Activated naive CD4-positive, alpha-beta T cell treated with anti-CD3 and anti-CD28 coated beads, Interleukin-2, amount 50 U/mL, for 16 hours (primary cell): ENCODE measurements around the gene VAMP5.
"Not testable (repeated sequence)": the region's sequence is repeated elsewhere in the genome, so short reads cannot be mapped to it uniquely, and the experiment has no call there.

Experiments used
- DNase-seq: peaks from one replicate; pipeline ENCODE4 v3.0.0-alpha.2; 2020

The VAMP5 gene

DNA sequence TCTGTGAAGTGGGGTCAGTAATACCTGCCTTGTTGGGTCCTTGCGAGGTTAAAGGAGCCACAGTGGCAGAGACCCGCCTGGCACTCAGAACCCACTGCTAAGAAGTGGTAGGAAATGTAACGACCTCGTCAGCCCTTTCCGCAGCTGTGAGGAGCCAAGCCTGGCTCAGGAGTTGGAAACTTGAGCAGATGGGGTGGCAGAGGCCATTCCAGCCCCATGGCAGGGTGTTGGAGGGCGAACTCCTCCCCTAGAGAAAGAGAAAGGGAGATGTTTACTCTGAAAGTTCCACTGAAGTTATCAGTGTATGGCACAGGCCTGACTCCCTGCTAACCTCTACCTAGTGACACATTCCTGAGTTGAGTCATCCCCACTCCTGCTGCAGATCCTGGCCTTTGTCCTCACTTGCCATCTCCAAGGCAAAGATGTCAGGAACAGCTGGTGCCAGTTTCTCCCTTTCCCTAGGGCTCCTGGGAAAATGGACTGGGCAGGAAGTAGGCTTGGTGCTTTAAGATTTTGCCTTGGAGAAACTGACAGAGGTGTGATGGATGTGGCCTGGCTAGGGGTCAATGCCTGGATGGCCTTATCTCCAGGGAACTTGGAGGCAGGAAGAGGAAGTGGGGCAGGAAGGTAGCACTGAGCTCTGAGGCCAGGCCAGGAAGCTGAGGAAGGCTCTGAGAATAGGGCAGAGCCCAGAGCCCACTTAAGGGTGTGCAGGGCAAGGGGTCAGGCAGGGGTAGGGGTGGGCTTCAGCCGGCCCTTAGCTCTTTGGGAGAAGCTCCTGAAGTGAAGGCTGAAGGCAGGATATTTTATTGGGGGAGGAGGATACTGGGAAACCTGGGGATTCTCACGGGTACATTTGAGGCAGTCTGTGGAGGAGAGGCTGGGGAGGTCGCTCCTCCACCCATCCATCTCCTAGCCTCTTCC is 888 bp downstream of the VAMP5 start:
- peak; percentile 34 for DNase-seq

DNA sequence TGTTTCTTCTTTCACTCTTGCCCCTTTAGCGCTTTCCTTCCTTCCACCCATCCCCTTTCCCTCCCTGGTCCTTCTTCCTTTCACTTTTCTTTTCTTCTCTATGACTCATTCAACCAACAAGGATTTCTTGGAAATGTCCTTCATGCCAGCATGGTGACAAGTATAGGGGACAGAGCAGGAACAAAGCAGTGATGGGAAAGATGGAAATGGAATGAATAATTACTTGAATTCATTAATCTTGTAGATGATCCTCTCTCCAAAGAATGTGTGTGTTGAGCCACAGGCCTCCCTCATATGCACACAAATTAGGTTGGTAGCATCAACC is 1.5 kb downstream of the VAMP5 start:
- no peak for DNase-seq

DNA sequence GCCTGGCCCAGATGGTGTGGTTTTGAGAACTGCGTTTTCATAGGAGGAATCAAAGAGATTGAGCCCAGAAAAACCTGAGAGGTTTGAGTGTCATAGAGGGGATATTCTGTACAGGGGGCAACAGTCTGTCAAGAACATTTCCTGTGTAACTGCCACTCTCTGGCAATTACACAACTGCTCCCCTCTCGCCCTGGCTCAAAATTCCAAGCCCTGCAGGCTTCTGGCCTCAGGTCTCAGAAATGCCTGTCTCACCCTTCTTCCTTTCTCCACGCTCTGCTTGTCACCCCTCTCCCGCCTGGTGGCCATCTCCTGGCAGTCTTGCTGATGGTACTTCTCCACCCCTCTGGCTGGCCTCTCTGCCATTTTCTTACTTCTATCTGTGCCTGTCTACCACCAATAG is 4.0 kb downstream of the VAMP5 start:
- DNase-seq: no peak

DNA sequence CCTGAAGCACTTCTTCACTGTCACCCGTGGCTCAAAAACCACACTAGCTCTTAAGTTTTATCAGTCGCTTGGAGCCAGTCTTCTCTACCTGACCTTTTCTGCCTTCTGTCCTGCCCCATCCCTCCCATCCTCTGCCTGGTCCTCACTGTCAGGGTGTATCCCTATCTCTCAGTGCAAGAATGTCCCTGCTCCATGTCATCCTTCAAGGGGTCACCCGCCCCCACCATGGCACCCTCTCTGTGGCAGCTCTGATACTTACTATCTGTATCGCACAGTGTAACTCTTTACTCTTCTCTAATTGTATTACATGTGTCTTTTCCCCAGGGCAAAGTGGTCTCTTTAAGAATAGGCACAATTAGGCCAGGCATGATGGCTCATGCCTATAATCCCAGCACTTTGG is 4.4 kb downstream of the VAMP5 start:
- no peak for DNase-seq

DNA sequence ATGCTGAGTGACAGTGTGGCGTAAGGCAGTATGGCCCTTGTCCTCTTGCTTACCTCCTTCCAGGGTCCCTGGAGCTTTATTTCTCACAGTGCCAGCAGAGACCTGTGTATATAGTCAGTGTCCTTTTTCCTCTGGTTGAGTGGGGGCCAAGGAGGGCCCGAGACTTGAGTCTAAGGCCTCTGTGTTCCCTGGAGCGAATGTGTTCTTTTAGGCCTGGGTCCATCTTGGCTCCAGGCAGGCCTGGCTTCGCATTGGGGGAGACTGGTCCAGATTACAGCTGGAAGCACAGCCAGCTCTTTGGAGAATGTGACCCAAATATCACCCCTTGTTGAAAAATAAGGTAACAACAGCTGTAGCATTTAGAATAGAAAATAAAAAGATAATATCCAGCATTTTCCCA is 5.0 kb downstream of the VAMP5 start:
- no peak for DNase-seq

DNA sequence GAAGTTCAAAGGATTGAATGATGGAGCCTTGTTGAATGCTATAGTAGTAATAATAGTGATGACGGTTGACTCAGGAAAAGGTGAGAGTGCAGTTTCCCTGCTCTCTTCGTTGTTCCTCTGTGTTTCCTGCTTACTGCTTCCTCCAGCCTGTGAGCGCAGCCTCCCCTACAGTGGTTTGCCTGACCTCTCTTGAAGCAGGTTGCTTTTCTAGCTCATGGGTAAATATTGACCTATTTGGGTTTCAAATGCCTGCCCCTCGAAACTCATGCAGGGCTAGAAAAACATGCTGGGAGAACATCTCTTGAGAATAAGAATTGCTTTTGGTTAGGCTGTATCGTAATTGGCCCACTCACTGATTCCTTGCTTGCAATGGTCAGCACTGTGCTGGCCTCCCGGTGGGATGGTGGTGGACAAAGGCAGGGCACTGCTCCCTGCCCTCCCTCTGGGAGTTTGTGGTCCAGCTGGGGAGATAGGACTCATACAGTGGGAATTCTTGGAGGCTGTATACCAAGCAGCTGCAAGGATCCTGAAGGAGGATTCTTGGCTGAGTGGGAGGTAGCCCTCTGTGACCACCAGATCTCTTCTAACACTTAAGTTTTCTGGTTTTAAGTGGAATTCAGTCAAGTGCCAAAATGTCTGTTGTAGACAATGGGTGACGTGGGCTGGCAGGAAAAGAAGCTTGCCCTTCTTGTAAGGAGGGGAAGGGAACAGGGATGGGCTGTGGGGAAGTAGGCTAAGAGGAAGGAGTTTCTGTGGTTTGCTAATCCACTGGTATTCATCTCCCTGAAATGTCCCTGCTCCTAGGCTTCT is 6.0 kb downstream of the VAMP5 start:
- DNase-seq: no peak

DNA sequence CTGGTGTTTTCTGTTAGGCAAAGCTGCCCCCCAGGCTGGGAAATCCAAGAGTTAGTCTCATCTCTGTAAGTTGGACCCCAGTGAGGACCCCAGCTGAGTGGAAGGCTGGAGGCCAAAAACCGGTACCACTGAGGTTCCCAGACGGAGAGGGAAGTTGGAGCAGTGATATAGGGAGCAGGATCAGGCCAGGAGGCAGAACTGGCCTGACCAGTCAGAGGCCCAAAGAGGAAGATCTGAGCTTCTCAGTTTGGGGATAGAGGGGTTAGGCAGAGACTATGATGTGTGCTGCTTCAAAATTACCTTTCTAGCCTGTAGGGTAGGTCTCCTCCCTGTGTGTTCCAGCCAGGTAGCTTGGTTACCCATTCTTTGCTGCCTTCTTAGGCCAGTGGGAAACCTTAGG is 6.7 kb downstream of the VAMP5 start:
- DNase-seq: no peak

DNA sequence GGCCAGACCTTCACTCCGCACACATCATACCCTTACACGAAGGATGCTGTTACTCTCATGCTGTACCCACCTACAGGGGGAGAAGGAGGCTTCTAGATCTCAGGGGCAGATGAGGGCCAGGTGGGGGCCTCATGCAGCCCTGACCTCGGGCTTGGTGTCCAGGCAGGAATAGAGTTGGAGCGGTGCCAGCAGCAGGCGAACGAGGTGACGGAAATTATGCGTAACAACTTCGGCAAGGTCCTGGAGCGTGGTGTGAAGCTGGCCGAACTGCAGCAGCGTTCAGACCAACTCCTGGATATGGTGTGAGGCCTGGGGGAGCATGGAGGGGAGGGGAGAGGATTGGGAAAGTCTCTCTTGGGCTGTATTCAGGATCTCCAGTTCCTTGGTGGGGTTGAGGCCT is 7.3 kb downstream of the VAMP5 start:
- DNase-seq: no peak

DNA sequence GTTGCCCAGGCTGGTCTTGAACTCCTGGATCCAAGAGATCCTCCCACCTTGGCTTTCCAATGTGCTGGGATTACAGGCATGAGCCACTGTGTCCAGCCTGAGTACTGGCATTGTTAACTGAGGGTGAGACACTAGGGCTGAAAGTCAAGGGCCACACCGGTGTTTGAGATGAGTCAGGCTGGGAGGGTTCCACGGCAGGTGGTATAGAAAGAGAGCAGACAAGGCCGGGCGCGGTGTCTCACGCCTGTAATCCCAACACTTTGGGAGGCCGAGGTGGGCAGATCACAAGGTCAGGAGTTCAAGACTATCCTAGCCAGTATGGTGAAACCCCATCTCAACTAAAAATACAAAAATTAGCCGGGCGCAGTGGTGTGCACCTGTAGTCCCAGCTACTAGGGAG is 8.1 kb downstream of the VAMP5 start:
- not testable (repeated sequence) for DNase-seq

DNA sequence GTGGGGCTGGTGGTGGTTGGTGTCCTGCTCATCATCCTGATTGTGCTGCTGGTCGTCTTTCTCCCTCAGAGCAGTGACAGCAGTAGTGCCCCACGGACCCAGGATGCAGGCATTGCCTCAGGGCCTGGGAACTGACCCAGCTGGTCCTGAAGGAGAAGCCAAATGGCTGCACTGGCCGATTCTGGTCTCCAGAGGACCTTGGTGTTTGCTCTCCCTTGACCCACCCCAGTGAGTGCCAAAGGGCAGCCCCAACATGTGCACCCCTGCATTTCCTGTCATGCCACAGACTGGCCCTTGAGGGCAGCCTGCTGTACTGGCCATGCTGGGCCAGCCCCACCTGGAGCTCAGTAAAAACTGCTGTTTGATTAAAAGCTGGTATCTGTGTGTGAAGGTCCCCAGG is 8.8 kb downstream of the VAMP5 start:
- DNase-seq: no peak

DNA sequence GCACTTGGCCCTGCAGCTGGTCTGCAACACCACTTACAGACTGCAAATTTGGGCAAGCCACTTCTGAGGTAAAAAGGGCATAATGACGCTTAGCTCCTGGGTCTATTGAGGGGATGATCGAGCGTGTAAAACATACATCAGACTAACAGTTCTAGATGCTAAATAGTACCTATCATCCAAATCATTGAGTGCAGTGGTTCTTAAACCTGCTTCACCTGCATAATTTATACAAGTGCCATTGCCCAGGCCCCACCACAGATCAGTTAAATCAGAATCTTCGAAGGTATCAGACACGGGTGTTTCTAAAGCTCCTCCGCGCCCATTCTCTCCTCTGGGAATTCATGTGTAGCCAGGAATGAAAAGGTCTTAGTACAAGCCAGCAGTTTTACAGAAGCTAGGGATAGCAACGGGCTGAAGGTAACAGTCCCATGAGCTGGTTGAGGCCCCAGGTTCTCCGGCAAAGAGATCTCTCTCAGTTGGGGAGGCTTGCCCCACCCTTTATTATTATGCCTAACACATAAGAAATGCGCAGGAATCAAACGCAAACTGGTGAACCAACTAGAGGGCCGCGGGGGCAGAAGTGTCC is 10.6 kb downstream of the VAMP5 start:
- no peak for DNase-seq

DNA sequence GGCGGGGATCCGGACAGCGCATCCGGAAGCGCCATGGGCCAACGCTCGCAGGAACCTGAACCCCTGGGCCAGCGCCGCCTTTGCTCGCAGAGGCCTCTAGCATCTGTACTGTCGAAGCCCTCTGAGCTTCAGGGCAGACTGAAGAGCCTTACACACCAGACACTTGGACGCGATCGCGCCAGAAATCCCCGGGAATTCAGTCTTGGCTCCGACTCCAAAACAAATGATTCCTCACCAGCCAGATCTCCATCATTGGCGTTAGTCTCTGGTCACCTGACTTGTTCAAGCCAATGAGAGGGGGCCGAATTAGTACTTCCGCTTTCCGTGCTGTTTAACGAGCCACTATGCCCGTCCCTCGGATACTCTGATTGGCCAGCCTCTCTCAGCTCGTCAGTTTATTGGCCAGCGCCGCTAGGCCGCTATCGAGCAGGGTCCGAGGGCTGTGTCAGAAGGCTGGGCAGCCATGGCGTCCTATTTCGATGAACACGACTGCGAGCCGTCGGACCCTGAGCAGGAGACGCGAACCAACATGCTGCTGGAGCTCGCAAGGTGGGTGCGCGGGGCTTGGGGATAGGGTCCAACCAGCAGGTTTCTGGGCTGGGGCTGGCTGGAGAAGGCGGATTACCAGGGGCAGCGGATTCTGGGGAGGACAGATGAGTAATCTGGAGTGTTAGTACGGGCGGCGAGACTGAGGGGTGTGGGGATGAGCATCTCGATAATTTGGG is 11.2 kb downstream of the VAMP5 start, which contains the start of gene RNF181:
TSS of gene RNF181 (plus strand) at position 445 of the 725 bp plus-strand sequence. CDS start at position 464, 19 bp downstream.
- DNase-seq: peak; percentile 88

DNA sequence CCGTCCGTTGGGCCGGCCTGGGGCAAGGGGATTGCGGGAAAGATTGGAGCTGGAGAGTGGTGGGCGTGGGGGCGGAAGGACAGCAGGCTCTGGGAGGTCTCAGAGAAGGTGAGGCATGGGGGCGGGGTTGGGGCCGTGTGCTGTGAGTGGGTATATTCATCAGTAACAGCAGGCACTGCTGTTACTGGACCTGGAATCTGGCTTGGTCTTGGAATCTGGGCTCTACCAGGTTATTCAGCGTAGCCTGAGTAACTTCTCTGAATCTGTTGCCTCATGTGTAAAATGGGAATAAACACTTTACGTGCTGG is 11.7 kb downstream of the VAMP5 start:
- DNase-seq: peak; percentile 42

DNA sequence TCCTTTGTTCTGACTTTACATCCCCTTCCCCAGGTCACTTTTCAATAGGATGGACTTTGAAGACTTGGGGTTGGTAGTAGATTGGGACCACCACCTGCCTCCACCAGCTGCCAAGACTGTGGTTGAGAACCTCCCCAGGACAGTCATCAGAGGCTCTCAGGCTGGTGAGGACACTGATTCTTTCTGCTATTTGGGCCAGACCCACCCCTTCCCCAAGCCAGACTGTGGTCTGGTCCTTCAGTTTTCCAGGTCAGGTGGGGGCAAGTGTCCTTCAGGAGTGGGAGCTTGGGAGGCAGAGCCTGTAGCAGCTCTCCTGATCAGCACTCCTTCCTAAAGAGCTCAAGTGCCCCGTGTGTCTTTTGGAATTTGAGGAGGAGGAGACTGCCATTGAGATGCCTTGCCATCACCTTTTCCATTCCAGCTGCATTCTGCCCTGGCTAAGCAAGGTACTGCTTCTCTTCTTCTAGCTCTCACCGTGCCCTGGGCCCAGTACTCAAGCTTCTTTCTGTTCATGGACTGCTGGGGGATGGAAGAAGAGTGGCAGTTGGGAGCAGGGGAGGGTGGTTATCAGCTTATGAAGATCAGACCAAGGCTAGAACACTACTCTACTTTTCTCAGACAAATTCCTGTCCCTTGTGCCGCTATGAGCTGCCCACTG is 12.4 kb downstream of the VAMP5 start:
- no peak for DNase-seq

DNA sequence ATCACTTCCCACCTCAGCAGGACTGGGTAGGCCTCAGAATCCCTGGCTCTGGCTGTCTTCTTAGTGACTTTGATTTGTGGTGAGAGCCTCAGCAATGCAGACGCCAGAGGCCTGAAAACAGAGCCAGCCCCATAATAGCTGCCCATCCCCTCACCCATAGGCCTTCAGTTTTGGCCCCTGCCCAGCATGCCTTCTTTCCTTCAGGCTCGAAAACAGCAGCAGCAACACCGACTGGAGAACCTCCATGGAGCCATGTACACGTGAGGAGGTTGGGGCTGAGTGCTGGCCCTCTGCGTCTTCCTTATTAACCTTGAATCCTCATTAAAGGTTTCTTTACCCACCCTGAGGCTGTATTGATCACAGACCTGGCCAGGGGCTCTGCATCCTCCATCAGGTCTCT is 13.0 kb downstream of the VAMP5 start:
- DNase-seq: no peak

DNA sequence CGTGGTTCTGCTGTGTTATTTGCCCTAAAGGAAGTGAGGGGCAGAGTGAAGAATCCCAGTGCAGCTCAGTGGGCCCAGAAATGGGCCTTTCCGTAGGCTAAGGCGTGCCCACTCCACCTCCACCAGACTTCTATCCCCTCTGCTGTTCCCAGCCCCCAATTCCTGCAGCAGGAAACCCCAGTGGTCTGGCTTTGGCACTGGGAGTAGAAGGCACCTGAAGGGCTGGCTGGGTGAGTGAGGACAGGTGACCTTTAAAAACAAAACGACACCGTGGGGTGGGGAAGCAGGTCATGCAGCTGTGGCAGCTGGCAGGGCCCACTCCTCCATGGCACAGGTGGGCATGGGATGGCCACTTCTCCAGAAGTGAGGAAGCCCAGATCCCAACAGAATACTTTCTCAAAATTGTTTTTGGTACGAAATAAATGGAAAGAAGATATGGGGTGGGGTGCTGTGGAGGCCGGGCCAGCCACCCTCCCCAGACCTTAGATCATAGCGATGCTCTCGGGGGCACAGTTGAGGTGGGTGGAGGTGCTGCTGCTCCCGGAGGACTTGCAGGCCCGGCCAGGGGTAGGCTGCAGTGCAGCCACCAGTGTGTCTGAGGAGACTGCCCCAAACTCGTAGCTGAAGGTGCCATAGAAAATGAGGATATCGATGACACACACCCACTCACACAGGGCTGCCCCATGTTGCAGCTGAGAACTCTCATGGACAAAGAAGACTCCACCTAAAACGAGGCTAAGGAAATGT is 14.5 kb downstream of the VAMP5 start:
- DNase-seq: no peak

DNA sequence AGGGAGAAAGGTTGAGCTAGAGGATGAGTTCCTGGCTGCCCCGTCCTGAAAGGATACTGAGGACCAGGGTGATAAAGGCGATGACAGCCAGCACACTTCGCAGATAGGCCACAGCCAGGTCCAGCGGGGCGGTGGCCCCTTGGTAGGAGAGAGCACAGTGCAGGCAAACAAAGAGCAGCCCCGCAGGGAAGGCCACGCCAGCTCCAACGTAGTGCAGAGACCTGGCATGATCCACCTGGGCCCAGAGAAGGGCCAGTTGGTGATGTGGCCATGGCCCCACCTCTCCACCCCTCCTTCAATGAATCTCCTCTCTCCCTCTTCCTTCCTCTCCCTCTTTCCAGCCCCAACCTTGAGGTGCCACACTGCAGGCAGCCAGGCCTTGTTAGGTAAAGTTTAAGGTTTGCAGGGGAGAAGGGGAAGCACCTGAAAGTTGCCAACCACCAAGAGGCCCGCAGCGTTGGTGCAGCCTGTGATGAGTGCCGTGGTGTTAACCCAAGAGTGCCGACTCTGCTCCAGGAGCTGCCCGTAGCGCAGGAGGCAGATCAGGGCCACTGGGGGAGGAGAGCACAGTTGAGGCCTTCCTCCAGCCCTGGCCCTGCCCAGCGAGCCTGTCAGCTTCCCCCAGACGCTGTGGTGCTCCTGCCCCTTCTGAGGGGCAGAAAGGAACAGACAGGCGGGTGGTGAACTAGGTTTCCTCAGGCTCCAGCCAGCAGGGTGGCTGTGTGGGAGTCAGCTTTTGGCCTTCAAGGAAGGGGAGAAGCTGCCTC is 15.4 kb downstream of the VAMP5 start:
- DNase-seq: no peak

DNA sequence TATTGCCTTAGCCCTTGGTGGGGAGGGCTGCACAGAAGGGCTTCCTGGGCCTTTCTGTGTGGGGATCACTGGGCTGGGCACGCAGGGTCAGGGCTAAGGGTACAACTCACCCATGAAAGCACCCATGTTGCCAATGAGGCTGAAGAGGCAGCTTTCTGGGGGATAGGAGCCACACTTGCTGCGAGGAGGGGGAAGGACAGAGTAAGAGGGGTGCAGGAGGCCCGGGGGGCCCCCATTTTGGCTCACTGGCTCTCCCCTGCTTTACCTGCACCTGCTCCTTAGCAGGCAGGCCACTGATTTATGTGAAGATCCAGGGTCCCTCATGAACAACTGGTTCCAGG is 16.0 kb downstream of the VAMP5 start:
- DNase-seq: no peak

DNA sequence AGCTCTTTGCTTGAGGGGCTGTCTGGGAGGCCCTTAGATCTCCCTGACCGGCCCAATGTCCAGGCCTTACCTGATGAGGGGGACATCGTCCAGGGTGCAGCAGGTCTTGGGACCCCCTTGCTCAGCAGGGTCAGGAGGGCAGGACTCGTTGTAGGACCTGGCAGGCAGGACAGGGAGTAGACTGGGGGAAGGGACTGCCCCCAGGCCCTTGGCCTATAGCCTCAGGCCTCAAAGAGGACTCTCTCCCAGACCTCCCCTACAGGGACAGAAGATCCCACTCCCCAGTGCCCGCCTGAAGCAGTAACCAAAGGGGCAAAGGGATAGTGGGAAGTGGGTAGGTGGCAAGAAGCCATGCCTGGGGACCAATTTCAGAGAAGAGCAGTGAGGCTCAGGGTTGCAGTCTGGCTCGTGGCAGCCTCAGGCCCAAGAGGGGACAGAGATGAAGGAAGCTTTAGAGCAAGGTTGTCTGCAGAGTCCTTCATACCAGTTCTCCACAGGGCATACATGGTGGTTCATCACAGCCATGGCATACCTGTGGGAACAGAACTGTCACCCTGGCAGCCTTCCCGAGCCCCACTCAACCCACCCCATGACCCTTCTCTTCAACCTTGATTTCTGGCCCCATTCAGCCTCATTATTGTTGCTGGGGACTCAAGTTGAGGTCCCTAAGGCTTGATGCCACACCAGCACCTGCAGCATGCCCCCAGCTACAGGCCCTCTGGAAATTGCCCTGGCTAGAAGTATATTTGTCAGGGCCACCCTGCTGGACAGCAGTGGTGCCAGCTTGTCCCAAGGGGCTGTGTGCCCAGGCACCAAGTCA is 16.9 kb downstream of the VAMP5 start:
- no peak for DNase-seq

DNA sequence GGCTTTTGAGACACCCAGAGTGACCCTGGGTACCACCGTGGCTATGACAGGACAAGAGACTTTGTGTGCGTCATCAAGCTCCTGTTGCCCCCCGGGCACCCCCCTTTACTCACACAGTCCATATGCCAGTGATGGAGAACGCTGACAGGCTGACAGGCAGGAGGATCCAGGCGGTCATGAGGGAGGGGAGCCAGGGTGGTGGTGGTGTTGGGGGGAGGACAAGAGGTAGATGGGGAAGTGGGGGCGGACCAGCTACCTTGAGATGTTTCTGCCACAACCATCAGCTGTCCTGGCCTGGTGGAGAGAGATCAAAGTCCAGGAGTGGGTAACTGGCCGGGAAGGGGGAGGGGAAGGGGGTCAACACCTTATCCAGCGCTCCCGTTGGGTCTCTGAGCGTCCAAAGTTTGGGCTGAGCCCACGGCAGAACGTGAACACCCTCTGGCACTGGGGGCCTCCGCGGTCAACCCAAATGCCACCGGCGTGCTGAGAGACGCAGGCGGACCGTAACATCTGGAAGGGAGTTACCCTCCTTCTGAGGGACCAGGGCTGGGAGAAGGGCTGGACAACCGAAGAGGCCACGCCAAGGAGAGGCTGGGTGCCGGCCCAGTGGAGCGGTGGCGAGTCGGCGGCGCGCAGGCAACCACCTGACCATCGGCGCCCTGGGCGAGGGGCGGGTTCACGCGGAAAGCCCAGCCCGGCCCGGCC is 17.7 kb downstream of the VAMP5 start:
- DNase-seq: no peak
